Hematopoietic multipotent progenitor cell treated with erythropoietin and hydrocortisone succinate and interleukin-3 and kit ligand, for 8 days (in vitro differentiated cells): ENCODE measurements around the gene BEX2.
A peak's percentile ranks its signal among the peaks of the same experiment; 100 is the strongest.
"Not testable (repeated sequence)": the region's sequence is repeated elsewhere in the genome, so short reads cannot be mapped to it uniquely, and the experiment has no call there.

Experiments
- DNase-seq: peaks from one replicate; pipeline ENCODE4 v3.0.0-alpha.2; 2015

The BEX2 gene

DNA sequence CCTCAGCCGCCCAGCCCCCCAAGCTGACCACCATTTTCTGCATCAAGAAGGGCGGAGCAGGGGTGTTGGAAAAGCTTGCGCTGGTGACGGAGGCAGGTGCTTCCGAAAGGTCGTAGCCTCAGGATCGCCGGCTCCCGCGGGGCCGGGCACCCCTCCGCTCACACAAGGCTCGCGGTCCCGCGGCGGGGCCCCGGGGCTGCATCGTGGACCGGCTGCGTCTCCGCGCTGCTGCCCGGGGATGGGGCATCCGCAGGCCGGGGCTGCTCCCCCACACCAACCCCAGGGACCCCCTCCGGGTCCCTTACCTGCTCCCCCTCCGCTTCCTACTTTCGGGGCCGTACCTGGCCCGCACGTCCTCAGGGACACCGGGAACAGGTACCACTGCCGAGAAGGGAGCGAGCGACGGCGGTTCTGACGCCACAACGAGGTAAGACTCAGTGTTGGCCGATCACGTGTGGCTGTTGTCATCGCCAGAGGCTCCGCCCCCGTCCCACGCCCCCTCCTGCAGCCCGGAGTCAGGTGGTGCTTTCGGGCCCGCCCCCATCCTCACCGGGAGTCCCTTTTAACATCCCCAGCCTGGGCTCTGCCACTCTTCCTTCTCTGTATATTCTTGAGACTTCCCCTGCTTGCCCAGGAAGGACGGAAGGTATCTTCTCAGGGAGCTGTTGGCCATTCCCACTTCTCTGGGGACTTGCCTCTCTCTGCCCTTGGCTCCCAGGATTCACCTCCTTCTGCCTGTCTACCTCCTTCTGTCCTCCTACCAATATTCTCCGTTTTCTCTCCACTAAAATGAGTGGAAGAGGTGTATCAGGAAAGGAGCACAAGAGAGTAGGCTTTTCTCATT, at the start of gene BEX2:
TSS of gene BEX2 (minus strand) at position 436 of the 844 bp plus-strand sequence. CDS start 1,014 bp downstream, outside the sequence.
- peak; percentile 47 for DNase-seq

DNA sequence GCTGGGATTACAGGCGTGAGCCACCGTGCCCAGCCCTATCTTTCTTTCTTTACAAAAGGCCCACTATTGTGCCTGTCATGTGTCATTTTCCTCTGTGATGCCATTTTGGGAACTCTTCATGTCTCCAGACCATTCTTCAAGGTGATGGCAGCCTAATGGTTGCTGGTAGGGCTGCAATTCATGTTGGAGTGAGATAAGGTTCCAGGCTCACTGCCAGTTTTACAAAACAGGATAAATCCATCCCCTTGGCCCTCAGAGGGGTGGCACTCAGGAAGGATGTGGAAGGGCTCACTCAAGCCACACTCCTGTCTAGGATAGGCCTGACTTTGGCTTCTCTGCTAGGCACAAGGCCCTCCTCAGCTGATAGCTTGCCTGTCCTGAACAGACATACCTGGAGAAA, 49.3 kb upstream of the BEX2 start:
- peak; percentile 82 for DNase-seq

DNA sequence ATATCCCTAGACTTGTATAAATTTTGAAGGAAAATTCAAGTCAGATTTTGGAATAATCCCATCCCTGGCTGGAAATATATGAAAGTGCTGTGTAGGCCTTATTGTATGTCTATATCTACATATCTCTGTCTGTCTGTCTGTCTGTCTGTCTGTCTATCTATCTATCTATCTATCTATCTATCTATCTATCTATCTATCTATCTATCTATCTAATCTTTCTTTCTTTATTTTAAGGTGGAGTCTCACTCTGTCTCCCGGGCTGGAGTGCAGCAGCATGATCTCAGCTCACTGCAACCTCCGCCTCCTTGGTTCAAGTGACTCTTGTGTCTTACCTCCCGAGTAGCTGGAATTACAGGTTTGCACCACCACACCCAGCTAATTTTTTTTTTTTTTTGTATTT, 48.8 kb upstream of the BEX2 start:
- DNase-seq, result not testable (repeated sequence)

DNA sequence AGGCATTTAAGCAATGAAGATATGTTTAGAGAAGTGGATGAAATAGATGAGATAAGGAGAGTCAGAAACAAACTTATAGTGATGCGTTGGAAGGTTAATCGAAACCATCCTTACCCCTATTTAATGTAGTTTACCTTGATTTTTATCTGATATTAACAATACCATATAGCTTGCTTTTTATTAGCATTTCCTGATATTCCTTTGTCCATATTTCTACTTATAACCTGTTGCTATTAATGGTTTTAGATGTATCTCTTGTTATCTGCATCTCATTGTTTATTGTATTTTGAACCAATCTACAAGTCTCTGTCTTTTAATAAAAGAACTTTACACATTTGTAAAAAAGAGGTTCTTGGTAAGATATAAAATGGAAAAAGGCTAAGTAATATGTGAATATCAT, 47.1 kb upstream of the BEX2 start:
- DNase-seq, result no peak

DNA sequence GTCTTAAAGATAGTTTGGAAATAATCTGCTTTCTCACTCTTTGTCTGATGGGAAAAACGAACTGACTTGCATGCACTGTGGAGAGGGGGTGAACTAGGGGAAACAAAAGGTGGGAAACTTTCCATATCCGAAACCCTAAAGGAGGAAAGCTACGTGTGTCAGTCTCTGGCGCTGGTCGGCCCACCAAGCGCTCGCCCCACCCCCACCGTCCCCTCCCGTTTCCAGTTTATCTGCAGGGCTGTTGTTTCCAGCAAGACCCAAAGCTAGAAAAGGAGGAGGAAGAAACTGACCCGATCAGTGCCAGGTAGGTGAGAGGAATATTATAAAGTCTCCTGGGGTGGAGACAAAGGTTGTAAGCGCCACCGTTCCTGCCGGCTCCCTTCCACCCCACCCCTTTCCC, 46.1 kb upstream of the BEX2 start:
- no peak for DNase-seq

DNA sequence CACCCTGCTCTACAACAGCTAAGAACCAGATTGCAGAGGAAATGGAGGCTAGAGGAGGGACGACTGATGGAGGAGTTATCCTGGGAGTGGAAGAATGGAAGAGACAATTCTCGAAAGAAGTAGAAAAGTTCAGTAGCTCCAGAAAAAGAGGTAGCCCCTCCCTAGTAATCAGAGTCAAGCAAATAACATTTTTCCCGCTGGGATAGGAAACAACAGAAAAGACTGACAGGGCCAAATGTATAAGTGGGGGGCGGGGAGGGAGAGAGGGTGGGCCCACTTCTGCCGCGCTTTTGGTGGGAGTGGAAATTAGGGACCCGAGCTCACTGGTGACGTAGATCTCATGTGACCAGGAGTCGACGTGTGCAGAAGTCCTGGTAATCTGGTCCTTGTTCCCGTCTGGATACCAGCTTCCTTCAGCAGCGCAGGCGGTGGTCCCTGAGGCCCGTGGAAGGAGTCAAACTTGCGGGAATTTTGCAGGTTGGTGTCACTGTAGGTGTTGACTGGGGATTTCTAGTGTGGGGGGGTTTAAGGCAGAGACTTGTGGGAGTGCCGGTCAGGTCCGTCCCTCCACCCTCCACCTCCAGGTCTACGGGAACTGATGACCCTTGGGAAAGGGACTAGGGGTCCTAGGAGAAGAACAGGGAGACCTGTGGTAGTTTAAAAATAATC, 45.5 kb upstream of the BEX2 start, which contains the start of gene TCEAL9:
TSS of gene TCEAL9 (plus strand) at position 377 of the 669 bp plus-strand sequence. CDS start 1,179 bp downstream, outside the sequence.
- DNase-seq, result peak; percentile 41

DNA sequence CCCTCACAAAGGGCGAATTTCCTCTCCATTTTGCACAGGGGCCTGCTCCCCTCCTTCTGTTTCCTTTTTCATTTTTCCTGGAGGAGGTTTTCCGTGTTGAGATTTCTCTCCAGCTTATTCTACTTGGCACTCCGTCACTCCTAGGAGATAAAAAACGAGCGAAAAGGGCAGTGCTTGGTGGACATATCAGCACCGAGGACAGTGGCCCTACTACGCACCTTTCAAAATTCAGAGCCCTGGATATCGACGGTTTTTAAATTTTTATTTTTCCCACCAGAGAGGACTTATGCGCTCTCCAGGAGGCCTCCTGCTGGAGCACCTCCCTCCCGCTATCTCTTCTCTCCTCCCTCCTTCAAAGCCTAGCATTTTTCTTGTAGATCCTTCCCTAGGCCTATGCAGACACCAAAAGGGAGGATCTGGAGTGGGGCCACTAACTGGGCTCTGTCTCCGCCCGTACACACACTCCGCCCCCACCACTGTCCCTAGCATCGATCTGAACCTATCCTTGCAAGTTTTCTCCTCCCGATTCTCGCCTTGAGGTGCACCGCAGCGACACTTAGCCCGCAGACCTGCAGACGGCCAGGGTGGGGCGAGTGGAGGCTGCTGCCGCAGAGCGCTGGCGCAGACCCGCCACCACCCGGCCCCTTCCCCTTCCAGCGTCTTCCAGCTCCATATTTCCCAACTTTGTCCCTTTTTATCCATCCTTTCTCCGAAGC, 37.0 kb upstream of the BEX2 start:
- DNase-seq, result no peak

DNA sequence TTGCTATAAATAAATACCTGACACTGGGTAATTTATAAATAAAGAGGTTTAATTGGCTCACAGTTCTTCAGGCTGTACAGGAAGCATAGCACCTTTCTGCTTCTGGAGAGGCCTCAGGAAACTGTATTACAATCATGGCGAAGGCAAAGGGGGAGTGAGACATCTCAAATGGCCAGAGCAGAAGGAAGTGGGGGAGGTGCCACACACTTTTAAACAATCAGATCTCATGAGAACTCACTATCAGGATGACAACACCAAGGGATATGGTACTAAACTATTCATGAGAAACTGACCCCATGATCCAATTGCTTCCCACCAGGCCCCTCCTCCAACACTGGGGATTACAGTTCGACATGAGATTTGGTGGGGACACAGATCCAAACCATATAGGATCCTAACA, 33.8 kb upstream of the BEX2 start:
- no peak for DNase-seq

DNA sequence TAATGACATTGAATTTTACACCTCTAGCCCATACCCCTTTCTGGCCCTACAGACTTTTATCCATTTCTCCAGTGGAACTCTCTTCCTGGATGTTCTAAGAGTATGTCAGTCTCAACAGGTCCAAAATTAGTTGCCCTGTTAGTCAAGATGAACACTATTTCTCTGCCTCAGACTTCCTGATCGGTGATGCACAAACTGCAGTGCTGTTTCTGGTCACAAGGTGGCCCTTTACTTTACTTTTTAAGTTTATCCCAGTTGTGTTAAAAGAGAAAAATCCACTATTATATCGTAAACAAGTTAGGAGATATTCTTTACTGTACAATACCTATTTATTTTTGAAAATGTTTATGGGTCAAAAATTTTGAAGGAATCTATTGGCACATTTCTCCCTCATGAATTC, 32.3 kb upstream of the BEX2 start:
- peak; percentile 60 for DNase-seq

DNA sequence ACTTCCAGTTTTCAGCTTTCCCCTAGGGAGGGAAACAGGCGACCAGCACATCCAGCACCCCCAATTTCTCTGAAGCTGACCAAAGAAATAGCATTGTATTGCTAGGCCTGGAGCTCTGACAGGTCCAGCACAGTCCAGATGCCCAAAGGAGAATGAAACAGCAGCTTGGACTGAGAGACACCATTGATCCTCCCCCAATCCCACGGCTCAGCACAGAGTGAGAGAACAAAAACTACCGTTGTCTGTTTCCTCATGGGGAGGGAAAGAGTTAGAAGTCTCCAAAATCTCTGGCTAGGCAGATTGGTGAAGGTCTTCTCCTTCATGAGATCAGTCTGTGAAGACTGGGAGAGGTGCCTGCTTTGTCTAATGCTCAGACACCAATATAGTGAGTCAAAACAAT, 27.9 kb upstream of the BEX2 start:
- no peak for DNase-seq

DNA sequence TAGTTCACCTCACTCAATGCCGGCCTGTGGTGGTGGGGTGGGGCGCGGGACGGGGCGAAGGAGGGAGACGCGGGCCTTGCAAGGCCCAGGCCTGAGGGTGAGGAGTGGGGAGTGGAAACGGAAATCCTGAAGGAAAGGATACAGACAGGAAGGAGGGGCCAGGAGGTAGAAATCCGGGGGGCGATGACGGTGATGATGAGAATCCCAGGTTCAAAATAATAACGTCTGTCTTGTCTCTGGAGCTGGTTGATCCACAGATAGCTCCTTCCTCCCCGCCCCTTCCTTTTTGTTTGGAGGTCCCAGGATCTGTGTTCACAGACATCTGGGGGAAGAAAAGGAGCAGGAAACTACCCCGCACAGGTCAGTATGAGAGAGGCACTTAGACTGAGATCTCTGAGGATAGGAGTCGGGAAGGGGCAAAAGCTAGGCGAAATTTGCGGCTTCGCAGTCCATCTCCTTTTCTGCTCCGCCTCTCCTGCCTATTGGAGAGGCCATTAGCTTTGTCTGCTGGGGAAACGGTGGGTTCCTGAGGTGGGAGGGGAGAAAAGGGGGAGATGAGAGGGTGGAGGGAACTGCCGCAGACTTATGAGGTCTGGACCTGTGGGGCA, 20.0 kb upstream of the BEX2 start:
- no peak for DNase-seq

DNA sequence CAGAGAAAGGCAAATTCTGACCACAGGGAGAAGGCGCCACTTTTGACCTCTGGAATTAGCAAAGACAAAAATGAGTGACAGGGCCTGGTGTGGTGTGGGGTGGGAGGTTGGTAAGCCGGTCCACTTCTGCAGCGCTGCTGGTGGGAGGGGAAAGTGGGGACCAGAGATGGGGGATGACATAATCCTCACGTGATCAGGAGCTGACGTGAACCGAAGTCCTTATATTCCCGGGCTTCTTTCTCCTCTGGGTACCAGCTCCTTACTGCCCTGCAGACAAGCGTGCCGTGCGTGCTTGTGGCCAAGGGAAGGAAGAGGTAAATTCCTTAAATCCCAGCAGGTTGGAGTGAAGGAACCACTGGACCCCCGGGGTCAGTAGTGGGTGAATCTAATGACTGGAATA, 19.2 kb upstream of the BEX2 start, which contains the start of gene TCEAL7:
TSS of gene TCEAL7 (plus strand) at position 249 of the 400 bp plus-strand sequence. CDS start 1,165 bp downstream, outside the sequence.
- DNase-seq, result no peak

DNA sequence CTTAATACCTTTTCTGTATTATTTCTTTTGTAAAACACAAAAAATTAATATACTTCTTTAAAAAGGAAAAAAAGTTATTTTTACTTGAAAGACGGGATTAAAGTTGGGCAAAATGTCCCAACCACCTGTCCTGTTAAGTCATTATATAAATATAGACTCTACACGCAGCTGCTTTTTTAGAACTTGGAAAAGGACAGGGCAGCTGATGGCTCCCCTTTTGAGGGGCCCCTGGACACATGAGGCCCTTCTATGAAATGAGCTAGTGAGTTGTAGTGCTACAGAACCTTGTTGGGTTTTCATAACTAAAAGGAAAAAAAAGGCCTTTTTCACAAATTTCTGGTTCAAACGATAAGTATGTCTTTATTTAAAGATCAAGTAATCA, 600 bp upstream of the BEX2 start:
- DNase-seq, result no peak

DNA sequence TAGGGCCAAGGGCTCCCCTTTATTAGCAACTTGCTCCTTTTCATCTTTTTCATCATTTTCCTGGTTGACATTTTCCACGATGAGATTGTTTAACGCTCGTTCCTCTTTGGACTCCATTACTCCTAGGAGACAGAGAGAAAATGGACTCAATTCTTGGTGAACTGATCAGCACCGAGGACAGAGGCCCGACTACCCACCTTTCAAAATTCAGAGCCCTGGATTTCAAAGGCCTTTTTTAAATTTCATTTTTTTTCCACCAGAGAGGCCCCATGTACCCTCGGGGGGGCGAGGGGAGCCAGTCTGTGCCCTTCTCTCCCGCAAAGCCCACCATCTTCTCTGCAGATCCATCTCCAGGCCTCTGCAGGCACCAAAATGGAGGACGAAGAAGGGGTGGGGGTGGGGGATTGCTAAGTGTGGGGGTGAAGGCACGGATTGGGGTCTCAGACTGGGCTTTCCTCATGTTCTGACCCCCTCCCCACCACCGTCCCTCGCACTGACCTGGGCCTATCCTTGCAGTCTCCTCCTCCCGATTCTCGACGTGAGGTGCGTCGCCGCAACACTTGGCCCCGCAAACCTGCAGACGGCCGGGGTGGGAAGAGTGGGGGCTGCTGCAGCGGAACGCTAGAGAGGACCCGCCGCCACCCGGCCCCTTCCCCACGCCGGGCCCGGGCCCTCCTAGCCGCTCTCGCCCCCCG, 783 bp downstream of the BEX2 start:
- no peak for DNase-seq

DNA sequence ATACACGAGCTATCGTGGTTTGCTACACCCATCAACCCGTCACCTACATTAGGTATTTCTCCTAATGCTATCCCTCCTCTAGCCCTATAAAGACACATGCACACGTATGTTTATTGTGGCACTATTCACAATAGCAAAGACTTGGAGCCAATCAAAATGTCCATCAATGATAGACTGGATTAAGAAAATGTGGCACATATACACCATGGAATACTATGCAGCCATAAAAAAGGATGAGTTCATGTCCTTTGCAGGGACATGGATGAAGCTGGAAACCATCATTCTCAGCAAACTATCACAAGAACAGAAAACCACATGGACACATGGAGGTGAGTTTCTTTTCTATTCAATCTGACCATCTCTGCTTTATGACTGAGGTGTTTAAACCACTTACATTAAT, 5.1 kb downstream of the BEX2 start:
- not testable (repeated sequence) for DNase-seq

DNA sequence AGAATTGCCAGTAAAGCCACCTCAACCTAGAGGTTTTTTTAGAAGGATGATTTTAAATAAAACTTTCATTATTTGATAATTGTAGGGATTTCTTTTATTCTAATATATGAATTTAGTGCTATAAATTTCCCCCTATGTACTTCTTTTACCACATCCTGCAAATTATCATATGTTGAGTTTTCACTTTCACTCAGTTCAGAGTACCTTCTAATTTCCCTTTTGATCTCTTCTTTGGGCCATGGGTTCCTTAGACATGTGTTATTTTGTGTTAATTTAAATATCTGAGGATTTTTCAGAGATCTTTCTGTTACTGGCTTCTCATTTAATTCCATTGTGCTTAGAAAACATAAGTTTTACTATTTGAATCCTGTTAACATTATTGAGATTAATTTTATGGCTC, 6.1 kb downstream of the BEX2 start:
- DNase-seq, result no peak

DNA sequence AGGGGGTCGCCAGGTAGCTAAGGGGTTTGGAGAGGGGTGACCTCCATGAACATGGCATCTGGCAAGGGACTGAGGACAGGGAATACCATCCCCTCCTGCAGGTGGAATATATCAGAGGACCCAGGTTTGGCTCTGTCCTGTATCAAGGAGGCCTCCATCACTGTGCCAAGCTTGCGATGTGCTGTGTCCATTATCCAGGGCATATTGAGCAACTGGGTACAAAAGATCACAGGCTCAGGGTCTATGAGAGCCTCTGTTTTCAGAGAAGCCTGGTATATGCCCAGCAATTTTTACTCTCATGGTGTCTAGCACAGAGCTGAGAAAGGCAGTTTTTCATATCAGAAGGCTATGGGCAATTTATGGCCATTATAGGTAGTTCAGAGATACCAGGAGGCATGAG, 17.7 kb downstream of the BEX2 start:
- no peak for DNase-seq

DNA sequence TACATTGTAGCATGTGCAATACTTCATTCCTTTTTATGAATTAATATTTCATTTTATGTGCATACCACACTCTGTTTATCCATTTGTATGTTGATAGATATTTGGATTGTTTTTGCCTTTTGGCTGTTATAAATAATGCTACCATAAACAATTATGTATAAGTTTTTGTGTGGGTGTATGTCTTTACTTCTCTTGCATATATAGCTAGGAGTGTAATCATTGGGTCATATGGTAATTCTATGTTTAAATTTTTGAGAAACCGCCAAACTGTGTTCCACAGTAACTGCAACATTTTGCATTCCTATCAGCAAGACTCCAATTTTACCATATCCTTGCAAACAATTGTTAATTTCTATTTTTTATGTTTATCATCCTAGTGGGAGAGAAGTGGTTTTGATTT, 31.2 kb downstream of the BEX2 start:
- DNase-seq, result no peak

DNA sequence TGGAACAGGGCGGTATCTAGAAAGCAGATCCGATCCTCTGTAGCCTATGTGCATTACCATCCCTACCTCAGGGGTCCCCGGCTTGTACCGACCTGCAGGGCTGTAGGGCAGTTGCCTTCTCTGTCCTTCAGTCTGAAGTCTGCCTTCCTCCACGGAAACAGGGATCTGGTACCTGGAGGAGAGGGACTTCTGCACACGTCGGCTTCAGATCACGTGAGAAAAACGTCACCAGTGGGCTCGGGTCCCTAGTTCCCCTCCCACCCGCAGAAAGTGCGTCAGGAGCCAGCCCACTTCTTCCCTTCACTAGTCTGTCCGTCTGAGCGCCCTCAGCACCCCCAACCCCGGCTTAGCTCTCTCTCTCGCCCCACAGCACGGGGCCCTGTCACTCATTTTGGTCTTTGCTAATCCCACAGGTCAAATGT, 34.2 kb downstream of the BEX2 start, which contains the start of gene TCEAL5:
TSS of gene TCEAL5 (minus strand) at position 170 of the 422 bp plus-strand sequence. CDS start 2,187 bp downstream, outside the sequence.
- no peak for DNase-seq

DNA sequence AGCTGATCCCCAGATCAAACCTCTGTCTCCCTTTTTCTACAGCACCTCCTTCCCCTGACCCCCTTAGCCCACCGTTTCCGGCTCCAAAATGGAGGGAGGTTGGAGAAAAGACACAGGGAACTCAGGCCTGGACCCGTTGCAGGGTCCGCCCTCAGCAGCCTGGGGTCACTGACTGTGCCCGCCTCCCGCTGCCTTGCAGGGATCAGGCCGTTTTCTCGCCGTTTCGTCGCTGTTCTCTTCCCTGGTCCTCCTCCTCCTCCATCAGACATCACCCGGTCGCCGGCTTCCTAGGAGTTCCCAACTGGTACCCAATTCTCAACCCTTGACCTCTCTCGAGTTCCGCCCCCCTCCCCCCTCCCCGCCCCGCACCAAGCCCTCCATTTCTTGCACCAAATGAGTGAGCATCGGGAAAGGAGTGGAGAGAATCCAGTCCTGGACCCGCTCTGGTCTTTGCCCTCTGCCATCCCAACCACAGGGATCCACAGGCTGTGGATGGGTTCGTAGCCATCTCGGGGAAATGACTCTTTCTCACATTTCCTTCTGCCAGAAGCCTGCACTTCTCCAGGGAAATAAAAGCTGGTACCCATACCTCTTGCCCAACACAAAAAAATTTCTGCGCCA, 34.7 kb downstream of the BEX2 start:
- no peak for DNase-seq

DNA sequence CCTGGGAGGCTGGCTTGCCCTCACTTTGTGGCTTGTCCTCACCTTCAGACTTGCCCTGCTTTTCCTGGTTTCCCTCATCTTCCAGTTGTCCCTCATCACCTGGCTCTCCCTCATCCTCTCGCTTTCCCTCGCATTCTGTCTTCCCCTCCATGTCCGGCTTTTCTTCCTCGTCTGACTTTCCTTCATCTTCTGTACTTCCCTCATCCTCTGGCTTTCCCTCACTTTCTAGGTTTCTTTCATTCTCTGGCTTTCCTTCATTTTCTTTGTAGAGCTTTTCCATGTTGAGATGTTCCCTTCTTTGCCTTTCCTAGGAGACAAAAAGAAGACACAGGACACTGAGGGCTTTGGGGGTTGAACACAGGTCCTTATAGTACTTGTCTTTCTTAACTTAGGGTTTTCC, 36.5 kb downstream of the BEX2 start:
- no peak for DNase-seq
